Stimulated activated naive CD8-positive, alpha-beta T cell treated with anti-CD3 and anti-CD28 coated beads, Interleukin-15, Interleukin-2, amounts not matched to agents 100 U/mL and 50 U/mL, for 24 hours (primary cell): ENCODE measurements around the gene PLSCR1.
"Not testable (repeated sequence)": the region's sequence is repeated elsewhere in the genome, so short reads cannot be mapped to it uniquely, and the experiment has no call there.

Experiments
- ATAC-seq: fragments of 150-1000 bp; cut with Tn5 transposase; one replicate; pipeline ENCODE4 v1.10.0; 2021
- DNase-seq: peaks from one replicate; pipeline ENCODE4 v3.0.0; 2021

Gene PLSCR1

GRCh38 chr3:146513386-146514051, 30.9 kb downstream of the PLSCR1 start:
- DNase-seq: no peak
- no peak for ATAC-seq

- ATAC-seq (no peak), DNase-seq (no peak)
Observed at GRCh38 chr3:146511402-146512134, 32.8 kb downstream of the PLSCR1 start.

- ATAC-seq (no peak), DNase-seq (no peak)
Observed at GRCh38 chr3:146507331-146508120, 36.9 kb downstream of the PLSCR1 start.

- DNase-seq: no peak
- ATAC-seq: no peak
Observed at GRCh38 chr3:146505516-146505915, 38.9 kb downstream of the PLSCR1 start.

GRCh38 chr3:146504498-146505197, 39.8 kb downstream of the PLSCR1 start:
- ATAC-seq: no peak
- no peak for DNase-seq

- ATAC-seq (peak; percentile 67), DNase-seq (peak; percentile 8)
Observed at GRCh38 chr3:146503461-146504202, 40.8 kb downstream of the PLSCR1 start.

GRCh38 chr3:146502887-146503460, 41.4 kb downstream of the PLSCR1 start:
- no peak for ATAC-seq
- DNase-seq: no peak

- peak; percentile 66 for ATAC-seq
- DNase-seq: no peak
Observed at GRCh38 chr3:146501752-146502151, 42.7 kb downstream of the PLSCR1 start.

GRCh38 chr3:146499701-146500100, 44.7 kb downstream of the PLSCR1 start:
- ATAC-seq: no peak
- no peak for DNase-seq

- peak; percentile 53 for ATAC-seq
- DNase-seq: peak; percentile 35
Observed at GRCh38 chr3:146498002-146498736, 46.2 kb downstream of the PLSCR1 start.

GRCh38 chr3:146497145-146497843, 47.1 kb downstream of the PLSCR1 start:
- not testable (repeated sequence) for ATAC-seq

GRCh38 chr3:146496726-146497125, 47.7 kb downstream of the PLSCR1 start:
- DNase-seq: no peak
- no peak for ATAC-seq

More at GRCh38 chr3:146497145-146497843, 47.1 kb downstream of the PLSCR1 start:
- not testable (repeated sequence) for DNase-seq

GRCh38 chr3:146496251-146496650, 48.2 kb downstream of the PLSCR1 start:
- ATAC-seq (no peak), DNase-seq (no peak)

GRCh38 chr3:146493761-146494160, 50.6 kb downstream of the PLSCR1 start:
- DNase-seq (no peak), ATAC-seq (no peak)

- DNase-seq (no peak), ATAC-seq (no peak)
Observed at GRCh38 chr3:146493221-146493620, 51.2 kb downstream of the PLSCR1 start.

GRCh38 chr3:146491303-146491702, 53.1 kb downstream of the PLSCR1 start:
- no peak for ATAC-seq
- no peak for DNase-seq

GRCh38 chr3:146485297-146485696, 59.1 kb downstream of the PLSCR1 start:
- DNase-seq (no peak), ATAC-seq (no peak)

- ATAC-seq (no peak), DNase-seq (no peak)
Observed at GRCh38 chr3:146476094-146476740, 68.2 kb downstream of the PLSCR1 start.

GRCh38 chr3:146474976-146475375, 69.4 kb downstream of the PLSCR1 start:
- not testable (repeated sequence) for DNase-seq, ATAC-seq
